IPS DF 6.9 (cell line): ENCODE data around the gene ERCC6.

Experiments used
- DNase-seq: peaks from one replicate; pipeline ENCODE4 v3.0.0-alpha.2; 2013; ENCODE audit warnings: low read depth, low spot score
- H3K27ac ChIP-seq: one replicate; pipeline ENCODE4 v1.5.1; 2013; ENCODE audit warnings: low read length, control low read depth
- H3K27me3 ChIP-seq: 2 replicates; pipeline ENCODE4 v1.6.1; 2013; ENCODE audit warnings: mild to moderate bottlenecking, low read length; ENCODE audit not compliant: control insufficient read depth, insufficient read depth
- H3K36me3 ChIP-seq: 2 replicates; pipeline ENCODE4 v1.6.1; 2013; ENCODE audit warnings: low read length; ENCODE audit not compliant: control insufficient read depth, insufficient read depth
- H3K4me1 ChIP-seq: 2 replicates; pipeline ENCODE4 v1.6.1; 2013; ENCODE audit warnings: low read length; ENCODE audit not compliant: control insufficient read depth, insufficient read depth
- H3K4me3 ChIP-seq: 2 replicates; pipeline ENCODE4 v1.5.1; 2013; ENCODE audit warnings: mild to moderate bottlenecking, low read length
- H3K9me3 ChIP-seq: 2 replicates; pipeline ENCODE4 v1.6.1; 2013; ENCODE audit warnings: low read length, inconsistent platforms; ENCODE audit not compliant: control insufficient read depth, insufficient read depth
- WGBS: extraction: QIAGEN DNeasy Blood & Tissue Kit; methylation state at CpG from one replicate; pipeline ENCODE4 v1.1.7; 2013; ENCODE audit warnings: mixed read lengths, missing lambda C conversion rate; ENCODE audit not compliant: insufficient read length, insufficient coverage; 5-methylcytosine and 5-hydroxymethylcytosine counted together

Gene ERCC6

DNA sequence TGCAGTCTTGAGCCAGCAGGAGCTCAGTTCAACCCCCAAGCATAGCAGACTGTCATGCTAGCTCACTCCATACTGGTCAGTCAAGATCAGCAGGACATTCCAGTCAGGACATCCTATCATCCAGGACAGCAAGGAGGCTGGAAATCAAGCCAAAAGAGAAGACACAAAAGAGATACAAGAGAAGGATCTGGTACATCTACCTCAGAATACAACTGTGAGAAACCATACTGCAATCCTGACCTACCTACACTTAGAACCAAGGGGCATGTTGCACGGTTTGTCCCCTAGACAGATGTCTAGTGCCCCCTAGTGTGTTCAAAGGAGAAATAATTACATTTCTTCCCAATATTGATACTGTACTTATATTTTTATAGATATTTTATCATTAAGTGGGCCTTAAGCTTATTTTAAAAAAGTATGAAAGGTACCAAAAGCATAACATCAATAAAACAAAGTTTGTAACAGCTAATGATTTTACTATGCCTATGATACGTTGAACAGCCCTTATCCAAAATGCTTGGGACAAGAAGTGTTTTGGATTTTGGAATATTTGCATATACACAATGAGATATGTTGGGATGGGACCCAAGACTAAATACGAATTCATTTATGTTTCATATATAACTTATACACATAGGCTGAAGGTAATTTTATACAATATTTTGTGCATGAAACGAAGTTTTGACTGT lies 26.7 kb downstream of the ERCC6 start:
- H3K36me3 ChIP-seq: no peaks in the 10 kb centered on the region
- no peak overlapping the region for H3K4me3 ChIP-seq
- no peak overlapping the region for H3K27ac ChIP-seq
- no peaks in the 10 kb centered on the region for H3K27me3 ChIP-seq
- no CpG with 5 or more reads among the region's 4 CpGs for WGBS
- no peaks in the 10 kb centered on the region for H3K4me1 ChIP-seq
- DNase-seq: no peak
- no peaks in the 10 kb centered on the region for H3K9me3 ChIP-seq

DNA sequence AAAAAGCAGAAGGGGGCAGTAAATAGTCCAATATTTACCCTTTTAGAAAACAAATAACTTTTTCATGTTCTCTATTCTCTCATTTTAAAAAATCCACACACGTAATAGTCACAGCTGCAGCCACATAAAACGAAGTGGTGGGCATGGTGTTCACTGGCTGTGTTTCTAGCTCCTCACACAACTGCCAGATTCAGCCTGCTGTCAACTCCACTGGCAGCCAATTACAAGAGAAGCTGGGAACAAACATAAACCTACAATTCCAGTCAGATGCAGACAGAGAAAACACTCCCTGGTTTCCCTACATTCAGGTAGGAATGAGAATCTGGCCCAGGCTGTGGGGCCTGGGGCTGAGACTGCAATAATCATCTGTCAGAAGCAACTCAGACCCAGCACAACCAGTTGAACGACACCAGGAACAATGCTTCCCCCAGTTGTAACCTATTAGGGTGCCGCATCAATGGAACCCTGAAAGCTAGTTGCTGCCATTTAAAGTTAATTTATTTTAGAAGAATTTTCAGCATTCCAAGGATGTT lies 29.1 kb downstream of the ERCC6 start:
- DNase-seq: no peak
- no peaks in the 10 kb centered on the region for H3K4me1 ChIP-seq
- H3K4me3 ChIP-seq: no peak overlapping the region
- H3K27me3 ChIP-seq: no peaks in the 10 kb centered on the region
- H3K9me3 ChIP-seq: no peaks in the 10 kb centered on the region
- H3K27ac ChIP-seq: no peak overlapping the region
- 100% methylated on average over 1 of the region's 4 CpGs for WGBS
- no peaks in the 10 kb centered on the region for H3K36me3 ChIP-seq

DNA sequence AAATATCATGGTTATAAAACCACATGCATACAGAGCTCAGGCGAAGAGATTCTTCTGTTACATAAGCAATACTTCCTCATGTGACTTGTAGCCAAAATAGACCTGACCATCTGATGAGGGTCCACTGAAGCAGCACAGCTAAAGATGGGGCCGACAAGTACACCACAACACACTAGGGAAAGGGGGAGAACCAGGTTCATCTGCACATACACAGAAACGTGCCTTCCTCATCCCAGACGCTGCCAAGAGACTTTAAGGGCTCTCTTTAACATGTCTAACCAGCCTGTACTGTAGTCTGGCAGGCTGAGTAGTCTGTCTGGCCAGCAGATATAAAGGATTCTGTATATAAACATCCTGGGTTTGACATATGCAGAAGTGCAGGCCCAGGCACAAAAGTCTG lies 30.3 kb downstream of the ERCC6 start:
- H3K4me3 ChIP-seq: no peak overlapping the region
- H3K36me3 ChIP-seq: no peaks in the 10 kb centered on the region
- H3K9me3 ChIP-seq: no peaks in the 10 kb centered on the region
- H3K27me3 ChIP-seq: no peaks in the 10 kb centered on the region
- H3K4me1 ChIP-seq: no peaks in the 10 kb centered on the region
- no CpG with 5 or more reads among the region's 4 CpGs for WGBS
- DNase-seq: no peak
- H3K27ac ChIP-seq: no peak overlapping the region

GRCh38 chr10:49508249-49508648 lies 30.7 kb downstream of the ERCC6 start:
- no peaks in the 10 kb centered on the region for H3K9me3 ChIP-seq
- no peaks in the 10 kb centered on the region for H3K4me1 ChIP-seq
- DNase-seq: no peak
- H3K27me3 ChIP-seq: no peaks in the 10 kb centered on the region
- no CpG with 5 or more reads among the region's 4 CpGs for WGBS
- no peak overlapping the region for H3K4me3 ChIP-seq
- no peak overlapping the region for H3K27ac ChIP-seq
- no peaks in the 10 kb centered on the region for H3K36me3 ChIP-seq

- no peaks in the 10 kb centered on the region for H3K27me3 ChIP-seq
- WGBS: no CpG with 5 or more reads among the region's 4 CpGs
- no peak overlapping the region for H3K27ac ChIP-seq
- H3K4me1 ChIP-seq: no peaks in the 10 kb centered on the region
- H3K36me3 ChIP-seq: no peaks in the 10 kb centered on the region
- no peak for DNase-seq
- no peak overlapping the region for H3K4me3 ChIP-seq
- H3K9me3 ChIP-seq: no peaks in the 10 kb centered on the region
Measured at GRCh38 chr10:49505589-49505988, 33.3 kb downstream of the ERCC6 start.

GRCh38 chr10:49505076-49505475 lies 33.8 kb downstream of the ERCC6 start:
- WGBS: no CpG with 5 or more reads among the region's 3 CpGs
- Histone ChIP-seq H3K4me3 (no peak overlapping the region), H3K9me3 (no peaks in the 10 kb centered on the region), H3K27me3 (no peaks in the 10 kb centered on the region), H3K36me3 (no peaks in the 10 kb centered on the region), H3K27ac (no peak overlapping the region), H3K4me1 (no peaks in the 10 kb centered on the region)
- no peak for DNase-seq

GRCh38 chr10:49504528-49504927 lies 34.4 kb downstream of the ERCC6 start:
- Histone ChIP-seq H3K4me3 (no peak overlapping the region), H3K9me3 (no peaks in the 10 kb centered on the region), H3K27ac (no peak overlapping the region), H3K27me3 (no peaks in the 10 kb centered on the region), H3K4me1 (no peaks in the 10 kb centered on the region), H3K36me3 (no peaks in the 10 kb centered on the region)
- no CpG with 5 or more reads among the region's 1 CpG for WGBS
- DNase-seq: no peak

GRCh38 chr10:49502358-49502757 lies 36.6 kb downstream of the ERCC6 start:
- H3K9me3 ChIP-seq: no peaks in the 10 kb centered on the region
- H3K4me1 ChIP-seq: no peaks in the 10 kb centered on the region
- H3K27me3 ChIP-seq: no peaks in the 10 kb centered on the region
- H3K4me3 ChIP-seq: no peak overlapping the region
- DNase-seq: no peak
- H3K36me3 ChIP-seq: no peaks in the 10 kb centered on the region
- WGBS: no CpG with 5 or more reads among the region's 2 CpGs
- H3K27ac ChIP-seq: no peak overlapping the region

DNA sequence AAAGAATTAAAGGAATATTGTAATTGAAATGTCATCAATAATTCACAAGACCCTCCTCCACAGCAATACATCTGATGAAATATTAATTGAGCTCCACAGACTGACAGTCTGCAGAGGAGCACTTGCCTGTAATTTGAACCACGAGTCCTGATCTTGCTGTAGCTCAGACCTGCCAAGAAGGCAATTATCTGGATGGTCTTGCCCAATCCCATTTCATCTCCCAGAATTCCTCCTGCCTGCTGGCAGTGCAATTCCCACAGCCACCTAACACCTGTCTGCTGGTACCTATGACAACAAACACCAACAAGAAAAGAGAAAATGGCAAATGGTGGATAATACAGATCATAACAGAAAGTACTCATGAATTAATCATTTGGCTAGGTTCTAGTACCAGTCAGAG lies 38.5 kb downstream of the ERCC6 start:
- DNase-seq: no peak
- Histone ChIP-seq H3K4me1 (no peaks in the 10 kb centered on the region), H3K27me3 (no peaks in the 10 kb centered on the region), H3K27ac (no peak overlapping the region), H3K36me3 (no peaks in the 10 kb centered on the region), H3K9me3 (no peaks in the 10 kb centered on the region), H3K4me3 (no peak overlapping the region)
- no CpG with 5 or more reads among the region's 1 CpG for WGBS

DNA sequence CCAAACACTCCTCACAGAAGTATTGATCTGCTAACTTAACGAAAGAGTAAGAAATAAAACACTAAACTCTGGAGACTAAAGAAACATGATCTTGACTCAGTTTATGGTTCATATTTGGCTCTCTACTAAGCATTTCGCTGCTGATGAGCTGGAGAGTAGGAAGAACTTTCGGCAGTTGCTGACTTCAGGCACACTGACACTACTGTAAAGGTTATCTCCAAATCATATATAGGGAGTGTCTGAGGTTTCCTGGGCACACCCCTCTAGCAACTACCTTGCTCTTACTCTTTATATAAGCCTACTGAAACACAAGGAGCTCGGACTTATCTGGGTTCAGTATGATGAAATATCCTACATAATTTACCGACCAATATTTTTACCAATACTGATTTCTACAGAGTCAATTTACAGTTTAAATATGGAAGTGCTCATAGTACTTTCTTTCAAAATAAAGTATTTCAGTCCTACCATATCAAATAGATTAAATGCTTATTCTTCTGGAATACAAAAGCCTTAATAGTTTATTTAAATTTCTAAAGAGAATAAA lies 39.5 kb downstream of the ERCC6 start:
- no peaks in the 10 kb centered on the region for H3K27me3 ChIP-seq
- no peak for DNase-seq
- H3K9me3 ChIP-seq: no peaks in the 10 kb centered on the region
- H3K36me3 ChIP-seq: no peaks in the 10 kb centered on the region
- no peaks in the 10 kb centered on the region for H3K4me1 ChIP-seq
- no peak overlapping the region for H3K27ac ChIP-seq
- H3K4me3 ChIP-seq: no peak overlapping the region
- no CpG with 5 or more reads among the region's 5 CpGs for WGBS

- H3K27me3 ChIP-seq: no peaks in the 10 kb centered on the region
- no peak for DNase-seq
- no peak overlapping the region for H3K4me3 ChIP-seq
- no CpG with 5 or more reads among the region's 2 CpGs for WGBS
- H3K9me3 ChIP-seq: no peaks in the 10 kb centered on the region
- no peaks in the 10 kb centered on the region for H3K36me3 ChIP-seq
- no peaks in the 10 kb centered on the region for H3K4me1 ChIP-seq
- no peak overlapping the region for H3K27ac ChIP-seq
Measured at GRCh38 chr10:49498425-49498824, 40.5 kb downstream of the ERCC6 start.
